ENCODE data around the gene ANKRD44. TPM values are rescaled to one million over a fixed set of nuclear protein-coding genes. Genes with fewer than 3 reads are reported as not detected.

The ANKRD44 gene
- total RNA-seq, 4 donors from 2014 or later: 22.8 to 69.1 (median 37.5) TPM

- no peak for TF ChIP-seq CTCF (IDR thresholded peaks at IDR 0.05; ENCODE audit: low read depth)
These were observed 330.1 kb downstream of the ANKRD44 start for GRCh38 chr2:196980473-196980872.

- no peak for TF ChIP-seq CTCF (IDR thresholded peaks at IDR 0.05; ENCODE audit: low read depth)
These were observed 330.6 kb downstream of the ANKRD44 start for GRCh38 chr2:196980001-196980400.

- no peak for TF ChIP-seq CTCF (IDR thresholded peaks at IDR 0.05; ENCODE audit: low read depth)
These were observed 333.1 kb downstream of the ANKRD44 start for GRCh38 chr2:196977507-196977906.

- TF ChIP-seq CTCF (IDR thresholded peaks at IDR 0.05; ENCODE audit: low read depth): no peak
These were observed 335.6 kb downstream of the ANKRD44 start for GRCh38 chr2:196974970-196975369.

- TF ChIP-seq CTCF (IDR thresholded peaks at IDR 0.05; ENCODE audit: low read depth): no peak
These were observed 338.9 kb downstream of the ANKRD44 start for GRCh38 chr2:196971574-196972279.

- no peak for TF ChIP-seq CTCF (IDR thresholded peaks at IDR 0.05; ENCODE audit: low read depth)
These were observed 340.5 kb downstream of the ANKRD44 start for GRCh38 chr2:196970099-196970498.

GRCh38 chr2:196968516-196968915 is 342.1 kb downstream of the ANKRD44 start:
- TF ChIP-seq CTCF (IDR thresholded peaks at IDR 0.05; ENCODE audit: low read depth): no peak
